WTC11 (cell line): ENCODE data around the gene RLF. TPM values are rescaled to one million over a fixed set of nuclear protein-coding genes. Genes with fewer than 3 reads are reported as not detected.

Source experiments
- ATAC-seq: fragments of 200-7000 bp; cut with Tn5 transposase; 2 replicates; pipeline ENCODE4 v1.10.0; 2021; ENCODE audit warnings: mild to moderate bottlenecking, moderate library complexity
- CTCF ChIA-PET: fragments of 300-600 bp; sonication (Branson Sonifier 250); formaldehyde crosslinking; loops from one replicate; lab custom pipeline; 2021; ENCODE audit warnings: antibody characterized with exemption; lab: Charles Lee
- POLR2A ChIA-PET: fragments of 350-600 bp; sonication (Branson Sonifier 250); formaldehyde crosslinking; loops from one replicate; lab custom pipeline; 2021; ENCODE audit warnings: antibody characterized with exemption; lab: Charles Lee
- DNase-seq: peaks from one replicate; pipeline ENCODE4 v3.0.0; 2021; ENCODE audit warnings: low spot score
- H3K27ac Mint-ChIP-seq: 2 replicates; pipeline ENCODE4 v1.8.0; 2021; ENCODE audit warnings: mixed read lengths
- H3K27me3 Mint-ChIP-seq: 2 replicates; pipeline ENCODE4 v1.8.0; 2021; ENCODE audit warnings: low read depth, mild to moderate bottlenecking, moderate library complexity, mixed read lengths
- H3K36me3 Mint-ChIP-seq: 2 replicates; pipeline ENCODE4 v1.8.0; 2021; ENCODE audit warnings: mixed read lengths
- H3K4me1 Mint-ChIP-seq: 2 replicates; pipeline ENCODE4 v1.8.0; 2022; ENCODE audit warnings: mixed read lengths
- H3K4me3 Mint-ChIP-seq: 2 replicates; pipeline ENCODE4 v1.8.0; 2021; ENCODE audit warnings: mild to moderate bottlenecking, moderate library complexity, mixed read lengths
- H3K9me3 Mint-ChIP-seq: 2 replicates; pipeline ENCODE4 v1.8.0; 2021; ENCODE audit warnings: mixed read lengths
- EMX1 ChIP-seq: fragments of 250-450 bp; sonication (Bioruptor Pico); IDR thresholded peaks from 2 replicates; pipeline ENCODE4 v1.8.0; 2021; ENCODE audit warnings: mild to moderate bottlenecking
- ETV6 ChIP-seq: sonication (generic); formaldehyde crosslinking; IDR thresholded peaks from 2 replicates; pipeline ENCODE4 v1.8.1; 2022; ENCODE audit warnings: mild to moderate bottlenecking, missing genetic modification reagents
- FOXP1 ChIP-seq: sonication (generic); formaldehyde crosslinking; IDR thresholded peaks from 2 replicates; pipeline ENCODE4 v1.8.0; 2022; ENCODE audit warnings: missing genetic modification reagents, mild to moderate bottlenecking, moderate library complexity, borderline replicate concordance
- FOXP4 ChIP-seq: sonication (generic); formaldehyde crosslinking; IDR thresholded peaks from 2 replicates; pipeline ENCODE4 v1.8.0; 2022; ENCODE audit warnings: mild to moderate bottlenecking, missing genetic modification reagents
- MLX ChIP-seq: sonication (generic); formaldehyde crosslinking; IDR thresholded peaks from 2 replicates; pipeline ENCODE4 v1.8.1; 2023; ENCODE audit warnings: mild to moderate bottlenecking, missing genetic modification reagents, moderate library complexity
- NR1H2 ChIP-seq: sonication (generic); formaldehyde crosslinking; IDR thresholded peaks from 2 replicates; pipeline ENCODE4 v1.9.0; 2021; ENCODE audit warnings: mild to moderate bottlenecking, moderate library complexity, missing genetic modification reagents
- OVOL2 ChIP-seq: fragments of 250-450 bp; sonication (Bioruptor Pico); IDR thresholded peaks from 2 replicates; pipeline ENCODE4 v1.9.0; 2021; ENCODE audit warnings: mild to moderate bottlenecking, borderline replicate concordance
- STAT6 ChIP-seq: sonication (generic); formaldehyde crosslinking; conservative IDR thresholded peaks from 2 replicates; pipeline ENCODE4 v1.8.1; 2023; ENCODE audit warnings: mild to moderate bottlenecking, low read depth, missing genetic modification reagents, moderate library complexity
- TCF7 ChIP-seq: sonication (generic); formaldehyde crosslinking; IDR thresholded peaks from 2 replicates; pipeline ENCODE4 v1.8.0; 2022; ENCODE audit warnings: mild to moderate bottlenecking, low read depth, missing genetic modification reagents, moderate library complexity
- USF2 ChIP-seq: sonication (generic); formaldehyde crosslinking; IDR thresholded peaks from 2 replicates; pipeline ENCODE4 v1.8.1; 2023; ENCODE audit warnings: mild to moderate bottlenecking, missing genetic modification reagents, moderate library complexity
- ZBTB43 ChIP-seq: sonication (generic); formaldehyde crosslinking; IDR thresholded peaks from 2 replicates; pipeline ENCODE4 v1.8.1; 2023; ENCODE audit warnings: mild to moderate bottlenecking, missing genetic modification reagents
- ZMAT4 ChIP-seq: fragments of 250-450 bp; sonication (Bioruptor Pico); IDR thresholded peaks from 2 replicates; pipeline ENCODE4 v1.9.0; 2021; ENCODE audit warnings: mild to moderate bottlenecking
- ZNF138 ChIP-seq: sonication (generic); formaldehyde crosslinking; conservative IDR thresholded peaks from 2 replicates; pipeline ENCODE4 v1.8.1; 2022; ENCODE audit warnings: mild to moderate bottlenecking, moderate library complexity, missing genetic modification reagents
- ZNF219 ChIP-seq: sonication (generic); formaldehyde crosslinking; IDR thresholded peaks from 2 replicates; pipeline ENCODE4 v1.8.0; 2023; ENCODE audit warnings: missing genetic modification reagents, mild to moderate bottlenecking, borderline replicate concordance
- ZNF396 ChIP-seq: fragments of 250-450 bp; sonication (Bioruptor Pico); IDR thresholded peaks from 2 replicates; pipeline ENCODE4 v1.8.0; 2021; ENCODE audit warnings: mild to moderate bottlenecking, moderate library complexity, borderline replicate concordance
- ZNF532 ChIP-seq: fragments of 250-450 bp; sonication (Bioruptor Pico); IDR thresholded peaks from 2 replicates; pipeline ENCODE4 v1.9.0; 2021; ENCODE audit warnings: mild to moderate bottlenecking, borderline replicate concordance
- total RNA-seq: library from RNA; stranded (reverse); gene quantifications from 3 replicates; pipeline ENCODE4 v1.2.3, GENCODE V29; 2021

Gene RLF
- total RNA-seq, 1 experiment from 2014 or later: 18.5 TPM

- no peak for TF ChIP-seq STAT6 (CRISPR knock-in tag)
- no peak for TF ChIP-seq ETV6 (CRISPR knock-in tag)
- TF ChIP-seq ZNF532: no peak
Observed at GRCh38 chr1:40245686-40246085, 84.5 kb downstream of the RLF start (continued).

GRCh38 chr1:40247655-40248054 is 86.5 kb downstream of the RLF start, which contains the start of gene TMCO2:
TMCO2 (plus strand) TSS chr1:40247937; CDS start chr1:40247994, 57 bp downstream.
- H3K27me3 Mint-ChIP-seq: no peaks in the 10 kb centered on the region
- no peaks in the 10 kb centered on the region for H3K9me3 Mint-ChIP-seq
- CTCF ChIA-PET: interaction anchor here (0.5 to 1.1 kb wide), 3 partner anchors 68 to 97 kb away, joined by 3 to 5 read pairs (median 5); no protein-coding TSS in a partner anchor
- H3K4me3 Mint-ChIP-seq: no peak within 1 kb of the TSS
- DNase-seq: no peak
- POLR2A ChIA-PET: interaction anchor here (0.7 kb wide), 2 partner anchors 17 to 294 kb away, joined by 6 read pairs; no protein-coding TSS in a partner anchor
- ATAC-seq: no peak
- no peak within 1 kb of the TSS for H3K27ac Mint-ChIP-seq
- H3K36me3 Mint-ChIP-seq: no peaks in the 10 kb centered on the region
- no peak for TF ChIP-seq OVOL2
- no peak for TF ChIP-seq EMX1
- TF ChIP-seq ZNF219 (CRISPR knock-in tag): no peak
- no peak for TF ChIP-seq FOXP4 (CRISPR knock-in tag)
- TF ChIP-seq NR1H2 (CRISPR knock-in tag): no peak
- no peak for TF ChIP-seq ZNF138 (CRISPR knock-in tag)
- no peak for TF ChIP-seq ZMAT4 (CRISPR knock-in tag)
- TF ChIP-seq MLX (CRISPR knock-in tag): no peak
- no peak for TF ChIP-seq TCF7 (CRISPR knock-in tag)
- no peaks in the 10 kb centered on the region for H3K4me1 Mint-ChIP-seq

GRCh38 chr1:40248412-40248811 is 87.2 kb downstream of the RLF start:
- CTCF ChIA-PET: interaction anchor here (1.1 to 1.8 kb wide), 1 partner anchor 90 kb away, joined by 4 to 5 read pairs; no protein-coding TSS in a partner anchor
- POLR2A ChIA-PET: interaction anchor here (0.6 kb wide), 1 partner anchor 52 kb away, joined by 5 read pairs; no protein-coding TSS in a partner anchor
- ATAC-seq (no peak), DNase-seq (no peak)
- Mint-ChIP-seq H3K27me3 (no peaks in the 10 kb centered on the region), H3K27ac (no peak overlapping the region), H3K4me3 (no peak overlapping the region), H3K36me3 (no peaks in the 10 kb centered on the region), H3K9me3 (no peaks in the 10 kb centered on the region), H3K4me1 (no peaks in the 10 kb centered on the region)
- no peak for TF ChIP-seq FOXP1 (CRISPR knock-in tag)
- TF ChIP-seq USF2 (CRISPR knock-in tag): no peak
- TF ChIP-seq ZBTB43 (CRISPR knock-in tag): no peak
- no peak for TF ChIP-seq ZNF396 (CRISPR knock-in tag)
